T-helper 1 cell (primary cell): ENCODE data around the gene ARFIP1.

Experiments
- DNase-seq, 5 donors: peaks; one replicate each; pipeline ENCODE4 v3.0.0-alpha.2; 2012 to 2020

ARFIP1 gene

DNA sequence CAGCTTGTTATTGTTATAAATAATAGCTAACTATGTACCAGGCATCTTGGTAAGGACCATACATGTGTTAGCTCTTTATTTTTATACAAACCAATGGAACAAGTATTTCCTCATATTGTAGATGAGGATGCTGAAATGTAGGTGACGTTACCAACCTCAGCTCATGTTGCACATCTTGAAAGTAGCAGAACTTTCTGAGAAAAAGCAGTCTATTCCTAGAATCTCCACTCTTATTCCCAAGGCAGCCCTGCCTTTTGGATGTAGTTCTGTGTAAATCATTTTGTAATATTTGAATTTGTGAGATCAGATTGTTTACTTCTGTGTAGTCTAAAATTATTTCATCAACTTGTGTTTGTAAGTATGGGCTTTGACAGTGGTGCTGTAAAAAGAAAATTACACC is 161.7 kb downstream of the ARFIP1 start:
- no peak for DNase-seq

DNA sequence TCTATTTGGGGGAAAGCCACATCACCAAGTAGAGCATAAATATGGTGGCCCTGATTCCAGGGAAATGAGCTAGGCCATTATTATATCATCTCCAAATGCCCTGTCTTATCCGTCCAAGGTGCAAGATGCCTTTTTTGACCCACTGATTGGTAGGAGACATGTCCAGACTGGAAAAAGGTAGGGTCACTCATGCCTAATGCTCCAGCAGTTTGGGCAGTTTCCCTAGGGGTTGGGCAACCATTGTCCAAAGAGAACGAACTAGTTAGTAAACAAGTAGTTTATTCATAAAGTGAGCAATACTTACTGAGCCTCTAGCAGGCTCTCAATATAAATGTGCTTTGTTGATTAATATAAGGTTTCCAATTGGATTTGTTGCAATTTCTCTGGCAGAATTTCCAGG is 162.6 kb downstream of the ARFIP1 start:
- DNase-seq = no peak

DNA sequence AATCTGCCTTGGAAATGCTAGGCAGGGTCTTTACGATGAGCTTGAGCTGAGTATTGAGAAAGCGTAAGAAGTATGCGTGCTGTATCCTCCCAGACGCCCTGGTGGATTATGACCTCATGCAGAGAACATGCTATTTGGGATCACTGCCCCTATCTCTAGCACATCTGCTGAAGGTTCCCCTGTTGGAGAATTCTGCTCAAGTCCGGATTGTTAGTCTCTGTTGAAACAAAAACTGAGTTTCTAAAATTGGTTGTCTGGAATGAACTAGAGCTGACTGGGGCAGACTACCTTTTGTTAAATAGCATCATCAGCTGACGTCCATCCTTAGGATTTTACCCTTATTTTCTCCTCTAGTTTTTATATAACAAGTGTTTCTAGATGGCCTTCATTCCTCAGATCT is 163.9 kb downstream of the ARFIP1 start:
- no peak for DNase-seq

DNA sequence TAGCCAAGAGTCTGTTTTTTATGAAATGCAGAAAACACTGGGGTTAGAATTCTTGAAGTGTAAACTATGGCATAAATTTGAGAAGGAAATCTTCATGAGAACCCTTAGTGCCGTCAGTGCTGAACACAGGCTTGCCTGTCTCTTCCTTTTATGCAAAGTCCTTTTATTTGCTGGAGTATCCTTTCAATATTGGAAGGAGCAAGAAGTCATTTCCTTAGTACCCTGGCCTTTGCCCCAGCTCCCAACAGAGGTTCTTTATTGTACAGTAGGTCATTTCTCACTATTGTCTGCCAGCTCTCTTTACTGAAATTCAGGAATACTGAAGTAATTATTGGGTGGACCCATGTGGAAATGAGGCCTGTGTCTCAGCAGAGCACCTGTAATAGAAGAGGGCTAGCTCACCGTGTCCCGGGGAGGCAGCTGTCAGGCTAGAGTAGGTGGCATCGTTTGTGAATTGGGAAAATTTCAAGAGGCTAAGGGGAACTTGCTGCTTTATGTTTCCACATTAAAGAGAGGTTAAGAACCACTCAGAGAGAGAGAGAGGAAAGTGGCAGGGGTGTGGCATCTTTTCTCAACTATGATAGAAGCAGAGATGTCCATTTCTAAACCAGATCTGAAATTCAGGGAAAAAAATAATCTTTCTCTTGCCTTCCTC is 165.0 kb downstream of the ARFIP1 start:
- no peak for DNase-seq

DNA sequence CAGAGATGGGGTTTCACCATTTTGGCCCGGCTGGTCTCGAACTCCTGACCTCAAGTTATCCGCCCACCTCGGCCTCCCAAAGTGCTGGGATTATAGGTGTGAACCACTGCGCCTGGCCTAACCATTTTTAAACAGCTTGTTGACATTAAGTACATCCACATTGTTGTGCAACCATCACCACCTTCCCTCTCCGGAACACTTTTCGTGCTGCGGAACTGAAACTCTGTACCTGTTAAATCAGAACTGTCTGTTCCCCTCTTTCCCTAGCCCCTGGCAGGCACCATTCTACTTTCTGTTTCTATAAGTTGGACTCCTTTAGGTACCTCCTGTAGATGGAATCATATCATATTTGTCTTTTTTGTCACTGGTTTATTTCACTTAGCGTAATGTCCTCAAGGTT is 165.9 kb downstream of the ARFIP1 start:
- no peak for DNase-seq

DNA sequence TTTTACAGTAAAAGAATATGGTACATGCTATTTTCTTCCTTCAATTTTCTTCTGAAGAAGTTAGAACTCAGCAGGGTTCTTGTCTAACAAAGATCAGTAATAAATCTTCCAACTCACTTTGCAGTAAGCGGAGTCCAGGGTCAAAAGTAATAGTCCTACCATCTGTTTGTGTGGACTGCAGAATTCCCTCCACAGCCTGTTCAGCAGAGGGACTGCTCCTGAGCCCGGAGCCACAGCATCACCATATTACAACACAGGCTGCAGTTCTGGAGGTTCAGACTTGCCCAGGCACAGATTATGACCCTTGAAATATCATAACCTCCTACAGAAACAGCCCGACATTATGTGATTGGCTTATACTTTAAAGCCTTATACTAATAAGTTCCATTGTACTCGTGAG is 166.7 kb downstream of the ARFIP1 start:
- no peak for DNase-seq

DNA sequence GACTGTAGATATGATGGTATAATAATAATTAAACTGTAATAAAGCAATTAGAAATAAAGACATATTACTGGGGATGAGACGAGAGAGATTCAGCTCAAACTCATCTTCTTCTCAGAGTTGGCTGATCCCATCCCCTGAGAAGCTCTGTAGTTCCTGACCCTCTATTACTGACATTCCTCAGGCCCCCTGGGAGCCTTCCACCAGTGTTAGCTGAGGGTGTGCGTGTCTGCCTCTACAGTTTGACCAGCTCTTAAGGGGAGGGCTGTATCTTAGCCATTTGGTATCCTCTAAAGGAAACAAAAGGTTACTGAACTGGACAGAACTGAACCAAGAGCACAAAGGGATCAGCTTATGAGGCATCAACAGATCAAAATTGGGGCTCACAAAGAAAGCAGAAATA is 167.6 kb downstream of the ARFIP1 start:
- no peak for DNase-seq

DNA sequence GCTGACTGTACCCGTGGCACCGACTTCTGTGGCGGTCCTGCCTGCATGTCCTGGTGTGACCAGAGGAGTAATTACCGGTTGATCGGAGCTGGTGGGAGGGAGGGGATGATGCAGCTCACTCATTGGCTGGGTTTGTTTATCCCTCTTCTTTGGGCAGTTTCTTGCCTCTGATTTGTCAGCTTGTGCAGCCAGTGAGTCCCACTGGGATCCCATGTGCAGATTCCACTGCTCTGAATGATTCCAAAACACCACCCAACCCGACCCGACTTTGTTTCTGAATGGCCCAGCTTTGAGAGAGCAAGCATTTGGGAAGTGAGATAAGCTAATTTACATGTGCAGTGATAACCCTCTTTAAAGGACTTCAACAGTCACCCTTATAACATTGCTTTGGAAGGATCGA is 170.2 kb downstream of the ARFIP1 start:
- no peak for DNase-seq

DNA sequence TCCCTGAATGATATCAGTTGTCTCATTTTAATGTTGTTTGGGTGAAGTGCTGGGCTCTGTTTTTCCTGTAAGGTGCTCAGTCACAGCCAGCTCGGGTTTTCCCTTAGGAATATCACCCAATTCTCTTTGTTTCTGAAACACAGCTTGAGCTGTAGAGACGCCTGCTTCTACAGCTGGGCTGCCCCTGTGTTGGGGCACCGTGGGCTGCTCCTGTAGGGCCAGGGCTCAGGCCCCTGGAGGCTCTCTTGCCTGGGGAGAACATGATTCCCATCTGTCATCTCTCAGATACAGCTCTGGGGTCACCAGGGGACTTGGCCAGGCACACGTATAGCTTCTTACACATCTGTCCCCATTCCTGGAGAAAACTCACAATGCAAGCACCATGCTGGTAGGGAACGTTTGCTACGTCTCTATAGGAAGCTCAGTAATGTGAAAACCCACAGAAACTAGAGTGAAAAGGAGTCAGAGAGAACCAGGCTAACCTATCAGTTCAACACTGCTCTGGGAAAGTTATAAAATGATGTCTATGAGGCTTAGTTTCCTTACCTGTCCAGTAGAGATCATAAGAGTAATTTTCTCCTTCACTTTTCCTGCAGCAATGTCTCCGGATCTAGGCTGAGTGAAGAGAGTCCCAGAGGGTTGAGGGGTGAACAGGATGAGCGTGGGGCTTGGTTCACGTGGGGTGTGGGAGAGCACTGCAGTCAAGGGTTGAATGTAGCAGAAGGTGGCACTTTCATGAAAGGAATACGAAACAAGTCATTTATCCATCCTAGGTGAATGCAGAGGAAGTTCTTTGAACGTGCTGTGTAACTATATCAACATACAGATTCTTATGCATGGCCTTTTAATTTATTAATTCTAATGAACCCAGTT is 170.9 kb downstream of the ARFIP1 start:
- DNase-seq = no peak

DNA sequence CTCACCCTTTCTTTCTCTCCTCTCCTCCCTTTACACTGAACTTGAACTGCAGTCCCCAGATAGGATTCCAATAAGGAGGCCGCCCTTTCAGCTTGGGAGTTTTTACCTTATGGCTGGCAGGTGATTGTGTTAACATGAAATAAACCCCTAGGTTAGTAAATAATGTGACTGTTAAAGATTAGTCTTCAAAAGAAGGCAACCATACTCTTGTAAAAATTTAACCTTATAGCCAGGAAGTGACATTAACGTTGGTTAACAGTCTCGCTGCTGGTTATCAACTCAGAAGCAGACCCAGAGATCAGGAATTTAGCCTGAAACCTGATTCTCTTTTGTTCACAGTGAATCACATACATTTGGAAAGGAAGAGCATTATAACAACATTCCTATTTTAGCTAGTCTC is 171.6 kb downstream of the ARFIP1 start:
- DNase-seq = no peak

DNA sequence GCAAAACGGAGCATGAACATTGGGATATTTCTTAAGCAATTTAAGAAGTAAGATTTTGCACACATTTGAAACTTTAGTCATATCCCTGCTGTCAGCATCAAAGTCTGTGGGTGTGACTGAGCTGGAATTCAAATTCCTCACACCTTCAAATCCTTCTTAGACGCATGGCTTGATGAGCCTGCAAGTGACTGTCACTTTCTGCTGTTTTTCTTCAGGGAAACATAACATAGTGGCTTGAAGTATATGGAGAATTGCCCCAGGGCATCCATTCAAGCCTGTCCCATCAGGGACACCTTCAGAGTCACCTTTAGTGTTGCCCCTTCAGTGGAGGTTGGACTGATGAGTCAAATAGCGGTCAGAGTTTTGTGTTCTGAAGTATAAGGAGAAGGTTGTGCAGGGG is 173.8 kb downstream of the ARFIP1 start:
- no peak for DNase-seq

DNA sequence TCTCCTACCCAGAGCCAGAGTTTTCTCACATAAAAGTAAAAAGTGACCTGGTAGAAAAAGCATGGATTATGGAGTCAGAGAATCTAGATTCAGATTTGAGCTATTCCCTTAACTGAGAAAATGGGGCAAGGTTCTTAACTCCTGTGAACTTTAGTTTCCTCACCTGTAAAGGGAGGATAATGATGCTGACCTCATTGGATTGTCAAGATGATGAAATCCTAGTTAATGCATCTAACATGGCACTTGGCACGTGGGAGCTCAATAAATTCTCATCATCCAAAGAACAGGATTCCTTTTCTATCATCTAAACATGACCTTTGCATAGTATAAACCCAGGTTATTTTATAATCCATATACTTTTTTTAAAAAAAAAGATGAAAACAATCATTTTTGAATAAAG is 175.0 kb downstream of the ARFIP1 start:
- no peak for DNase-seq

DNA sequence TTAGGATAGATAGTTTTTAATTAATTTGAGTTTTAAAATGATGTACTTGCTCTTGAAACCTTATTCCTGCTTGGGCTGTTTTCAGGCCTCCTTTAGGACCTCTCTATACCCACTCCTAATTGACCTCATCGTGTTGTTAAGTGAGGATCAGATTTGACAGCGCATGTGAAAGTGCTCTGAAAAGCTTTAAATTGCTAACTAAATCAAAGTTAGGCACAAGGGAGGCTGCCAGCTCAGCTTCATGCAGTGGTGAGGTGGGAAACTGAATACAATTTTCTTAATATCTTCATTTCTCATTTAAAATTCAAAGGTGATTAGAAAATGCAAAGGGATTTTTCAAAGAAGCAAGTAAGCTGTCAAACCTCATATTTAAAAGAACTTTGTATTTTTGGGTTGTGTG is 176.4 kb downstream of the ARFIP1 start:
- DNase-seq = no peak

DNA sequence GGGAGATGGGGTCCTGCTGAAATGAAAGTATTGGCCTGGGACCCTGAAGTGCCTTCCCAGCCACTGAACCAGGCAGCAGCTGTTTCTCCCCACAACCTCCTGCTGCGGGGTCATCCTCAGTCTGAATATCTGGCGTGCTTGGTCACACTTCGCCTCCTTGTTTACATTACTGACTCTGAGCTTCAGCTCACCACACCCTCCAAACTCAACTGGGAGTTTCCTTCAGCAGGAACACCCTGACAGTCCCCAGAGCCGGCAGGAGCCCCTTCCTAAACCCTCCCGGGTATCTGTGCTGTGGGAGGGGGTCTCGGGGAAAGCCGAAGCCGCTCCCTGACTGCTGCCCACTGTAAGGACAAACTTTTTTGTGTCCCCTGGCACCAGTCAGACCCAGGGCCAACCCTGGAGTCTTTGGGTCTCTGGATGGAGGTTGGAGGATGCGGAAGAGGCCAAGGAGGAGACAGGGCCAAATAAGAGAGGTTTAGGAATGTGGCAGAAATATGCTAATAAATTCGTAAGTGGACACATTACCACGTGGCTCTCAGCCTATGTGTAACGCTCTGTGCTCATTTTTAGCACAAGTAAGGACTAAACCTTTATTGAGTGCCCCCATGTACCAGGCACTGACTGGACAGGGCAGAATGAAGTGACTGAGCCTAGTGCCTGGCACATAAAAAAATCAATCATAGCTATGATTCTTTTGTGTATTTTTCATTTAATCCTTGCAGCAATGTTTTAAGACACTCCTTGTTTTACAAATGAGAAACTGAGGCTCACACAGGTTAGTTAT is 177.1 kb downstream of the ARFIP1 start:
- no peak for DNase-seq

DNA sequence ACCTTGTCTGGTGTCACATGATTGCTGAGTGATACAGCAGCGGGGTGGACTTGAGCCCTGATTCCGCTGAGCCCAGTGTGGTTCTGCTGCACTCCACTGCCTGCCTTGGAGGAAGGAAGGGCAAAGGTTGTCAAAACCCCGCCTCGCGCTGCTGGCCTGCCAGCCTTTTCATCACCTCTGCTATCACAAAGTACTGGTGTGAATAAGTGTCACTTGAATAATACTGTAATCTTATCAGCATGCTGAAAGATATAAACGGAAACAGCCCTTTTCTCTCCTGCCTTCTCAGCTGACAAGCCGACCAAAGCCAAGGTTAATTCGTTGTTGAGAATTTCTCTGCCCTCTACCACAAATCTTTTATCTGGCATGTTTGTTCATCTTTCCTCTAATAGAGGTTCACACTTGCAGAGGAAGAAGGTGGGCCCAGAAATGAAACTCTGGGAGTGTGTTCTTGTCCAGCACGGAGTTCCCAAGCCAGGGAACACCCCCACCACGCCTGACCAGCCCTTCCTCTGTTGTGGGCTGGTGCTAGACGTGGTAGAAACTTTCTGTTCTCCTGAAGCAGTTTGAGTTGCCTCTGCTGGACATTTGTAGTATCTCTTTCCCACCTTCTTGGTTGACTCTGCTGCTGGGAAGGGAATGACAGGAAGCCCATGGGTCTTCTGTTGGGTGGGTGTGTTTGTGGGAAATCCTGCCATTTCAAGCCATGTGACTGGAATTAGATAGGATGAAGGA is 177.8 kb downstream of the ARFIP1 start:
- no peak for DNase-seq

DNA sequence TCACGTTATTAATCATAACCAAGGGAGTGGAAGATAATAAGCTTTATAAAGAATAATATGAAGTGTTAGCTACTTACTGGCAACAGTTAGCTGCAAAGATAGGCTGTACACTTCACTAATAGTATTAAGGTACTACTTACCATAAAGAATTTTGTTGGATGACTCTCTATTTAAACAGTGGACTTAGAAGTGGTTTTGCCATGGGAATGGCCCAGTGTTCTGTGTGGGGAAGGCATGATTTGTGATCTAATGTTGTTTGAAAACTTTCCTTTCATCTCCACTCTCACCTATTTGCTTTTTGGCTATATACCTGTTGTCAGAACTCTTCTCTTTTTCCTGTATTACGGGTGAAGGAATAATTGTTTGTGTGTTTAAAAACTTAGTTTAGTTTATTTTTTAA is 179.3 kb downstream of the ARFIP1 start:
- no peak for DNase-seq

DNA sequence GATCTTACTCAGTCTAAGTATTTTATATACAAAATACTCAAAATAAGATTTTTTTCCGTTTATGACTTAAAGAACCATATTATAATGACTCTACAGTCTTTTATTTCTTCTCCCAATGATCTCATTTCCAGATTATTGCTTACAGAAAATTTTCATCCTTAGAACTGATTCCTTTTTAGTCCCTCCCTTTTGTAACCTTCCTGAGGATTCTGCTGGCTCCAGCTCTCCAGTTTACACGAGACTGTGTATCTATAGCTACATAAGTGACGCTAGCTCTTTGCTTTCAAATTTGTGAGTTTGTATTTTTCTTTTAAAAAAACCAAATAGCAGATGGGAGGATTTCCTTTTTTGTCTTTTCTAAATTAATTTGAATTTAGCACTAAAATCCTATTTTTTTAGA is 180.3 kb downstream of the ARFIP1 start:
- DNase-seq = no peak

DNA sequence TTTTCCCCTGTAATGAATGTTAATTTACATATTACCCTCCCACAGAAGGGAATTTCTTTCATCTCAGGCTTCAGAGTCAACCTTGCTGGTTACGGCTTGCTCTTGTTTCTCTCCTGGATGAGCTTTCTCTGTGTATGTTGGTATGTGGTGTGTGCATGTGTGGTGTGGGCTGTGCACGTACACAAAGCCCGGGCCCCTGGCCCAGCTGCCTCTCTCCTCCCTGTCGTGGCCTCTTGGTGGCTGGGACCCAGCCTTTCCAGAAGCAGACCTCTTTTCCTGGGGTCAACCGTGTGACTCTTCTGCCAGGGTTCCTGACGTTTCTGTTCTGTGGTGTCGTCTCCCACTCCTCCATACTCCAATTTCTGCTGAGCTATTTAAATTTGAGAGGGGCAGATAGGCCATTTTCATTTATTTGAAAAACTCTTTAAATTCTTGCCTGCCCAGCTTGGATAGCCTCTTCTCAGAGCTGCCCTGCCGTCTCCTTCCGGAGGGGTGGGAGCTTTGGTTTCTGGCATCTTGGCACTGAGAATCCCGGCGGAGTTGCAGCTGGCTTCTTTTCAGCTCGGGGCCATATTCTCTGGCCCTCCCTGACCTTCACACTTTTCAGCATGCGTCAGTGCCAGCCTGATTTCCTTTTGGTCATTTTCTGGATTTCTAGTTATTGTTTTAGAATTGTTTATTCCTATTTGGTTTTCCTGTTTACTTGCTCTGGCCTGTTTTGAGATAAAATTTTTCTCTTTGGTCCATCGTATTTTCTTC is 181.4 kb downstream of the ARFIP1 start:
- DNase-seq = no peak

DNA sequence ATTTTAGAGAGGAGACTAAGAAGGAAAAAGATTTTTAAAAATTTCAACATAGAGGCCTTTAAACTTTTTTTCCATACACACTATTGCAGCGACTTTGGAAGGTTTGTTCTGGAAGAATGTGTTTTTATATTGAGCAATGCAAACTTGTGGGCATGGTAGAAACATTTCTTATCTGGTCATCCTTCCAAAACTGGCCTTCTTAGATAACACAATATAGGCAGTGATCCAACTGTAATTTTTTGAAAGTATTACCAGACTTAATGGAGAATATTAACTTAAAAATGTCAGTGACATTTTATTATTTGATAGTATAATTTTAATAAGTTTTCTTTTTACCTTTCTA is 182.0 kb downstream of the ARFIP1 start:
- no peak for DNase-seq
